NCI-H82 treated with DMSO at 0.1 percent for 48 hours (cell line): Measurements from ENCODE around the gene EXOC6.

Experiments
- DNase-seq: peaks from one replicate; lab custom pipeline; 2025; ENCODE audit not compliant: unreplicated experiment; lab: John Stamatoyannopoulos, UW

EXOC6 gene, protein sequence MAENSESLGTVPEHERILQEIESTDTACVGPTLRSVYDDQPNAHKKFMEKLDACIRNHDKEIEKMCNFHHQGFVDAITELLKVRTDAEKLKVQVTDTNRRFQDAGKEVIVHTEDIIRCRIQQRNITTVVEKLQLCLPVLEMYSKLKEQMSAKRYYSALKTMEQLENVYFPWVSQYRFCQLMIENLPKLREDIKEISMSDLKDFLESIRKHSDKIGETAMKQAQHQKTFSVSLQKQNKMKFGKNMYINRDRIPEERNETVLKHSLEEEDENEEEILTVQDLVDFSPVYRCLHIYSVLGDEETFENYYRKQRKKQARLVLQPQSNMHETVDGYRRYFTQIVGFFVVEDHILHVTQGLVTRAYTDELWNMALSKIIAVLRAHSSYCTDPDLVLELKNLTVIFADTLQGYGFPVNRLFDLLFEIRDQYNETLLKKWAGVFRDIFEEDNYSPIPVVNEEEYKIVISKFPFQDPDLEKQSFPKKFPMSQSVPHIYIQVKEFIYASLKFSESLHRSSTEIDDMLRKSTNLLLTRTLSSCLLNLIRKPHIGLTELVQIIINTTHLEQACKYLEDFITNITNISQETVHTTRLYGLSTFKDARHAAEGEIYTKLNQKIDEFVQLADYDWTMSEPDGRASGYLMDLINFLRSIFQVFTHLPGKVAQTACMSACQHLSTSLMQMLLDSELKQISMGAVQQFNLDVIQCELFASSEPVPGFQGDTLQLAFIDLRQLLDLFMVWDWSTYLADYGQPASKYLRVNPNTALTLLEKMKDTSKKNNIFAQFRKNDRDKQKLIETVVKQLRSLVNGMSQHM

DNA sequence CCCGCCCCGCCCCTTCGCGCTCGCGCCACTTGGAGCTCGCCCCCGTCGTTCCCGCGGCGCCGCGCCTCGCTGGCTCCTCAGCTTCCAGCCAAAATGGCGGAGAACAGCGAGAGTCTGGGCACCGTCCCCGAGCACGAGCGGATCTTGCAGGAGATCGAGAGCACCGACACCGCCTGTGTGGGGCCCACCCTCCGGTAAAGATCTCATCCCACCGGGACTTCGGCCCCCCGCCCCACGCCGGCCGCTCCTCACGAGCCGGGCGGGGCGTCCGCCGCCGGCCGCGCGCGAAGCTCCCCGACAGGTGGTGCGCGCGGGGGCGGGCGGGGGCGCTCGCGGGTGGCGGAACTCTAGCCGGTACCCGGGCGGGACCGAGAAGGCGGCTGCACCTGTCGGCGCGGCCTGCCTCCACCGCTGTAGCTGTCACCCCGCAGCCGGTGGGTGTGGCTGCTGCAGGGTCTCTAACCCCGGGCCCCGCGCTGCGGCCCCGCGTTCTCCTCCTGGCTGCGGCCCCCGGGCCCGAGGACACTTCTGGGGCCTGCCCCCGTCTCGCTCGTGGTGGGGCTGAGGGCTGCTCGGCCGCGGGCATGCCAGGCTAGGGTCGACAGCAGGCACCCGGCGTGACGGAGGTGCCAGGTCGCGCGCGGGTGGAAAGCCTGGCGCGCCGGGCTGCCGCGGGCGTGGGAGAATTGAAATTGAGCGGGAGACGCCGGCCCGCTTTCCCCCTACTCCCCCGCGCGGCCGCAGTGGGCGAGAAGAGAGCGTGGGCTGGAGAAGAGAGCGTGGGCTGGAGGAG lies at the start of gene EXOC6:
Gene EXOC6, plus strand, starts transcription at position 80 of the 793 bp plus-strand sequence. Its CDS starts 14 bp downstream, at position 94.
- peak; percentile 47 for DNase-seq

DNA sequence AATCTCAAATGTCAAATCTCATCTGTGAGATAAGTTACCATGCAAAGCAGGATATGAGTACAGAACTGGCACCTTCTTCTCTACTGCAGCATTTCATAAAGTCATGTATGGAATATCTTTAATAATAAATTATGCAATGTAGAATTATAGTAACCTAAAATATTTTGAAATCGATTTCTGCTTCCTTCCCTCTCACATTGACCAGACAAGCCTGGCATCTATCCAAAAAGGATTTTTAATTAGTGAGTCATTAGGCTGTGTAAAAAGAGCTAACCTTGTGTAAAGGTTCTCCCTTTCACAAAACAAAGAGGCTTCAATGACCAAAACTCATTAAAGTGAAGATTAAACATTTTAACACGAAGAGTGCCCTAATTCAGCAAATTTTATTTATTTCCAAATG lies 48.8 kb upstream of the EXOC6 start:
- no peak for DNase-seq

DNA sequence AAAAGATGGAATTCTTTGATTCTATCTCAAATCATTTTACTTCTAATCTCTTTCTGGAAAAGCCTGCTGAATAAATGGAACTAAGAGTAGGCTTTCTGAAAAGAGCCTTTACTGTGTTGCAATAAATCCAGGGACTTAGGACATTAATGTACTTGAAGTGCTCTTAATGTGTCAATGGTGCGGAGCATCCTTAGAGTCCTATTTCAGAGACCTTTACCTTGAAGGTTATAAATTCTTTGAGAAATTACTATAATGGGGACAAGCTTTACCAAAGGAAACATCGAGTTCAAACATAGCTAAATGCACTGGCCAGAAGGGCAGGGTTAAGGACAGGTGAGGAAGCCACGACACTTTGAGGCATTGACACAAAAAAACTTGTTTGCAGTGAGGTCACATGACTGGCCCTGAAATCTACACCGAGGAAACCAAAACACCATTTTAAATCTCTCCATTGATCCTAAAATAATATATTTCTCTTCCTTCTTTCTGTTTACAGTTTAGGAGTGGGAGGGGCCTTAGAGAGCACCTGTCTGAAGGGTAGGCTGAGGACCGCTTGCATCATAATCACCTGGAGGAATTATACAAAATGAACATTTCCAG lies 48.1 kb upstream of the EXOC6 start:
- DNase-seq, result no peak

DNA sequence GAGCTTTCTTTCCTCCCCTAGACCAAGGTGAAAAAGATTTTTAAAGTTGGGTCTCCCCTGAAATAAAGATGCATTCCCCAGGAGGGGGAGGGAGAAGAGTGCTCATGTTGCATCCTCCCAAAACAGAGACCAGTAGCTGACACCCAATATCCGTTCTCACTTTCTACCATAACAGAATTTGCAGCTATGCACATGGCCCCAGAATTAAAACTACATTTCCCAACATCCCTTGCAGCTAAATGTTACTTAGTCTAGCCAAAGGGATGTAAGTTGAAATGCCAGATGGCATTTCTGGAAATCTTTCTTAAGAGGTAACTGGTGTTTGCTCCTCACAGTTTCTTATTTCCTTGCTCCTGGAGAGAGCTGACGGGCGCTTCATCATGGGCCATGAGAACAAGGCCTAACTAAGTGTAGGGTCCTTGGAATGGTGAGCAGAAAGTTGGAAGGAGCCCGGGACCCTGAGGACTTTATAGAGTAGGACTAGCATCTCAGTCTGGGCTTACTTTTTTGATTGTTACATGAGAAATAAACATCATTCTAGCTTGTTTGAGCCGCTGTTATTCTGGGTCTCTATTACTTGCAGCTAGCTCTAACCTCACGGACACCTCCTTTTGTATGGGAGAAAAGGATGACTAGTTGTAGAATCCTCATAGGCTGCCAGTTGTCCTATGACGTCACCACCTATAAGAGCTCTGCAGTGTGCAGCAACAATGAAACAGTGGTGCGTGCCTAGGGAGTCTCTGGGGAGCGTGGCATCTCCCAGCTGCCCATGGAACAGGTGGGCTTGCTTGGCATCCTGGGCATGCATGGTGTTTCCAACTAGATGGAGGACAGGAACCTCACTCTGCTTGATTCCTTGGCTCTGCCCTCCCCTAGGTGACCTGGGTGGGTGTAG lies 46.1 kb upstream of the EXOC6 start:
- DNase-seq, result no peak

DNA sequence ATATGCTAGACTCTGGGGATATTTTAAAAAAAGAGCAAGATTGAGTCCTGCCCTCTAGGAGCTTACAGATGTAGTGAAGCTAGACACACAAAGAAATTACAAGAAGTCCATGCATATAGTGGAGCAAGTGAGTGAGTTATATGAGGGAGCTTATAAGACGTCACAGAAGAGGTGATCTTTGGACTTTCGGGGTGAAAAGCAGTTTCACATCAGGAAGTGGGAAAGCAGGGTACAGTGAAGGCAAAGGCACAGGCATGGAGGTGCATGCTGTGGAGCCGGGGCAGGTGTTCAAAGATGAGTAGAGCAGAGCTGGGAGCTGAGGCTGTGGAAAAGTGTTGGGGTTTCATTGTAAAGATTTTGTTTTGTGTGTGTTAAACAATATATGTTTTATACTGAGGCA lies 38.5 kb upstream of the EXOC6 start:
- no peak for DNase-seq

DNA sequence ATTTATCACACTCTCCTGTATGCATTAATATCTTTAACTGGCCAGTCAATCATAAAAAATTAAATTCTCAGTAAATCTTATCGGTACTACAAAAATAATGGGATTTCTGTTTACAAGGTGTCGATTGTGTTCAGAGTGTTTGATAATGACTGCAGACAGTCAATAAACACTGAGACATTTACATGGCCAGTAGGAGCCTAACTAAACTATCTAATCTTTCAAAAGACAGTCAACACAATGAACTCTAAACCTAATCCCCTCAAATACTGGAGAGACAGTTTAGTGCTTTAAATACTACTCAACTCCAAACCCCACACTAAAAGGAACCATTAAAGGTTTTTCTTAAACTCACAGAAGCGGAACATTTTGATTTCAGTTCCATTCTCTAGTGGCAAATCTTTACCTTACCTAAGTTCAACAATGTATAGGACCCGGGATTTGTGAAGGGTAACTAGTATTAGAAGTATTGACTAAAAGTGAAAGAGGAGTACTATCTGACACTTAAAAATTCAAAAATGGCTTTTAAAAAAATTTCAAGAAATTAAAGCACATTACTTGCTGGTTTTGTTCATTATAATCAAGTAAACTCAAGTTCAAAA lies 37.3 kb upstream of the EXOC6 start:
- DNase-seq, result peak; percentile 23

DNA sequence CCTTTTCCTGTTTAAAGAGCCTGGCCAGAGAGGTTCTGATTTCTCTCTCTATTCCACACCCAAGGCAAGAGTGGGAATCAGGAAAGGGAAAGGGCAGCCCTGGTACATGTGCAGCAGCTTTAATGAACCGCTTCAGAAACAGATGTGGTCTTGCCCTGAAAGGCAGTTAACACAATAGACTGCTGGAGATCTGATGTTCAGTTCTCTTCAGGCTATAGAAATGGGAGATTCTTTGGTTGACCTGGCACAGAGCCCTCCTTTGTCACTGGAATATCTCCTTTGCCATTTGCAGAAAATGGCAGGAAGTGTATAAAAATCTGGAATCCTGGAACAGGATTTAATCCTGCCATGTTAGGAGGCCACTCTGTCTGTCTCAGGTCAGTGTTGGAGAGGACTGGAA lies 36.3 kb upstream of the EXOC6 start:
- DNase-seq, result no peak

DNA sequence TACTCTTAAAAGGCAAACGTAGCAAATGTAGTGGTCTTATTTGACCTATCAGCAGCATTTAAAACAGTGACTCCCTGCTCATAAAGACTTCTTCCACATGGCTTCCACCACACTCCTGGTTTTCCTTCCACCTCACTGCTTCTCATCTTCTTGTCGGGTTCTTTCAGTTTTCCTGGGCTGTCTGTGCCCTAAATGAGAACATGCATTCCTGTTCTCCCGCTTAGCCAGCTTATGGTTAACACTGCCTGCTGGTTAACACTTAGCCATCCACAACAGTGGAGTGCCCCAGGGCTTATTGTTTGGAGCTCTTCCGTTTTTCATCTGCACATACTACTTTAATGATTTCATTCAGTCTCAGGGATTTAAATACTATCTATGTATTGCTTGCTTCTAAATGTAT lies 34.3 kb upstream of the EXOC6 start:
- no peak for DNase-seq

DNA sequence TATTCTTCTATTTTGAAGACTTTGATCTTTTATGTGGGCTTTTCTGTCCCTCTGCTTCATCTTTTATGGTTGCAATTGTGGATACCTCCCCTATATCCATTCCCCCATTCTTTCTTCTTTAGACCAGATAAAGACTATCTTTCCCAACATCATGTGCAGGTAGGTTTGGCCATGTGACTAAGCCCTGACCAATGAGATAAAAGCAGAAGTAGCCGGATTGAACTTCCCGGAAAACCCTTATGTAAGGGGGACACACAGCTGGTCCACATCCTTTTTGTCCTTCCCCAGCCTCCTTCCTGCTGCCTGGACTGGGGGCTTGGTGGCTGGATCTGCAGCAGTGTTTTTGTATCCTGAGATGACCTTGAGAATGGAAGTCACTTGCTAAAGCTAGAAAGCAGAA lies 33.5 kb upstream of the EXOC6 start:
- no peak for DNase-seq

DNA sequence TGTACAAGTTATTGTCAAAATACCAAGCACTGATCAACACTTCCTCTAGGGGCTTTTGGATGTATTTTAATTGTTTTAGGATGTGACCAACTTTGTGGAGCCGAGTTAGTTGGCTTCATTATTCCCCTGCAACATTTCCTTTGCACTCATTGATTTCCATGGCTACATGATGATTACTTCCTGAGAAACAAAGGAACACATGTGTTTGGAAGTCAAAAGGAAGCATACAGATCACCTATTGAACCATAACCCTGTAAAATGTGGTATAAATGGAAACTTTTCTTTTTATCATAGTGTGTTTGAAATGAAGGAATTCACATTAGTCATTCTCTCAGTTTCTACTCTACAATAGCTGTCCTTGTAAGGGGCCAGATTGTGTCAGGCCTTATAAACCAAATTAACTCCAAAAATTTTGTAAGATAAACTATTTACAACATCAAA lies 32.2 kb upstream of the EXOC6 start:
- no peak for DNase-seq

DNA sequence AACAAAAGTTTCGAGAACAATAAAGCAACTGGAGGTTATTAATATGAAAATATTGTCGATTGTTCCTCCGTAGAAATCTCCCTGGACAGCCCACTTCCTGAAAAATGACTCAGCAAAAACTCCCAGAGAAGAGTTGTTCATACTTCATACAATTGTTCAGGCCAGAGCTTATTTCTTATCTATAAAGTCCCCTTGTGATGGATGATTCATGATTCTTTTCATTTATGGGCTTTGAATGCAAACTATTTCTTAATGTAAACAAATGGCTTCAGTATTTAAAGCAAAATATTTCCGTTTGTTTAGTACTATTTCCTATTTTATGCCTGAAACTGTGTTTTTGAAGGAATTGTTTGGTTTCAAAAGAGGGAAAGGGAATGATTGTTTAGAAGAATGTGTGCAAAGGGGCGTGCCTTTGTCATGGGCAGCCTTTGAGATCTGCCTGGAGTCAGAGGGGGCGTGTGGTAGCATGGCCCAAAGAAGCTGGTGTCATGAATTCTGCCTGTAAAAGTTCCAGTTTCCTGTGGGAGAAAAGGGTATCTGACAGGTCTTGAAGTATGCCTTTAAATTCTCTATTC lies 26.2 kb upstream of the EXOC6 start:
- DNase-seq, result no peak

DNA sequence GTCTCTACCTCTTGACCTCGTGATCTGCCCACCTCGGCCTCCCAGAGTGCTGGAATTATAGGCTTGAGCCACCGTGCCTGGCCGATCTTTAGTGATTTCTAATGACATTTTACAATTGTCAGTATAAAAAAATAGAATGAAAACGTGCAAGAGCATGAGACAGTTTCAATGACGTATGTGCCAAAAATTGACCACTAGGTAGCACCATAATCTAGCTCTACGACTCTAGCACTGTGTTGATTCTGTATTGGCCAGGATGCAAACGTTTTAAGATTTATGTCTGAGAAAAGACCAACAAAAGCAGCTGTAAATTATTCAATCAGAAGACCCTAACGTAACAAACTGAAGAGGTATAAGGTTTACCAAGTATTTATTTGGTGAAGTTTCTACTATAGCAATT lies 25.4 kb upstream of the EXOC6 start:
- DNase-seq, result no peak

DNA sequence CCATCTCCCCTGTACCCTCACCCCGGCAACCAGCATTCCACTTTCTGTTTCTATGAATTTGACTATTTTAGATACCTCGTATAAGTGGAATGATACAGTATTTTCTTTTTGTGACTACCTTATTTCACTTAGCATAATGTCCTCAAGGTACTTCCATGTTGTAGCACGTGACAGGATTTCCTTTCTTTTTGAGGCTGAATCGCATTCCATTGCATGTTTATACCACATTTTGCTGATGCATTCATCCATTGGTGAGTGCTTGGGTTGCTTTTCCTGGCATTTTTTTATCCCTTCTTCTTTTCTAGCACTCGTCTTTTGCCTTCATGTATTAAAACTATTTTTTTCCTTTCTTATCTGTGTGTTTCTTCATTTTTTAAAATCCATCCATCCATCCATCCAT lies 22.3 kb upstream of the EXOC6 start:
- no peak for DNase-seq

DNA sequence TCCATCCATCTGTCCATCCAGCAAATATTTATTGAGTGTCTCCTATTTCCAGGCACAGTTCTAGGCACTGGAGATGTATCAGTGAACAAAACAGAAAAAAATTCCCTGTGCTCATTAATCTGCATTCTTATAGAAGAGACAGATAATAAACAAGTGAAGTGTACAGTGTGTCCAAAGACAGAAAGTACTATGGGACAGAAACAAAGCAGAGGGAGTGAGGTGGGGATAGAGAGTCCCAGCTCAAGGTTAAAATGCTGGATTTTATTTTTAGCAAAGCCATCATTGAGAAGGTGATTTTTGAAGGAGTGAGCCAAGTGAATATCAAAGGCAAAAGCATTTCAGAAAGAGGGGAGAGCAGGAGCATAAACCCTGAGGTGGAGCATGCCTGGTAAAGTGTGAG lies 21.8 kb upstream of the EXOC6 start:
- no peak for DNase-seq

DNA sequence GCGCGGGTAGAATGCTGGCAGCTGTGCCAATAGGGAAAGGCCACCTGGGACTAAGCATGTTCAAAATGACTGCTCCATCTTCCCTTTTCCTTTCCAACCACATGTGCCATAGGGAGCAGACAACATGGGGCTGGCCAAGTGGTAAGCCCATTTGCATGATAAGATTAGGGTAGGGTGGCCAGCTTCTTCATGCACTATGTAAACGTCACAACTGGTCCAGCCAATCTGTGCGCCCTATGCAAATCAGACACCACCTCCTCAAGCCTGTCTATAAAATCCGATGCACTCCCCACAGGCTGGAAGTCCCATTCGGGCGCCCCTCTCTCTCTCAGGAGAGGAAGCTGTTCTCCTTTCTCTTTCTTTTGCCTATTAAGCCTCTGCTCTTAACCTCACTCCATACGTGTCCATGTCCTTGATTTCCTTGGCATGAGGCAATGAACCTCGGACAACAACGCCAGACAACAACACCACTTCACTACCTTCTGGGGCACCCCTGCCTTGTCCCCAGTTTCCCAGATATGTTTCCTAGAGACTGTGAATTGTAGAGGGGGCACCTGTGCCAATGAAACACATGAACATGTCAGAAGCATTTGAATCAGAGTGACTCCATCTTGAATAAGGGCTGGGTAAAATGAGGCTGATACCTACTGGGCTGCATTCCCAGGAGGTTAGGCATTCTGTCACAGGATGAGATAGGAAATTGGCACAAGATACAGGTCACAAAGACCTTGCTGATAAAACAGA lies 19.1 kb upstream of the EXOC6 start:
- DNase-seq, result peak; percentile 75

DNA sequence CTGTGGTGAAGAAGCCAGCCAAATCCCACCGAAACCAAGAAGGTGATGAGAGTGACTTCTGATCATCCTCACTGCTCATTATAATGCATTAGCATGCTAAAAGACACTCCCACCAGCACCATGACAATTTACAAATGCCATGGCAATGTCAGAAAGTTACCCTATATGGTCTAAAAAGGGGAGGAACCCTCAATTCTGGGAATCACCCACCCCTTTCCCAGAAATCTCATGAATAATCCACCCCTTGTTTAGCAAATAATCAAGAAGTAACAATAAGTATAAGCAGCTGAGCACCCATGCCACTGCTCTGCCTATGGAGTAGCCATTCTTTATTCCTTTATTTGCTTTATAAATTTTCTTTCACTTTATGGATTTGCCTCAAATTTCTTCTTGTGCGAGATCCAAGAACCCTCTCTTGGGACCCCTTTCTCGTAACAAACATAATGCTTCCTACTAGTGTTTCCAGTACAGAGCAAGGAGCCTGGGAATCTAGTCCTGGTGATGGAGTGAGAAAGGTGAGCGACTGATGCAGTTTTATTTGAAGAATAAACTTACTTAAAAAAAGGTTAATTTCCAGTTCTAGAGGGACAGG lies 18.4 kb upstream of the EXOC6 start:
- DNase-seq, result no peak

DNA sequence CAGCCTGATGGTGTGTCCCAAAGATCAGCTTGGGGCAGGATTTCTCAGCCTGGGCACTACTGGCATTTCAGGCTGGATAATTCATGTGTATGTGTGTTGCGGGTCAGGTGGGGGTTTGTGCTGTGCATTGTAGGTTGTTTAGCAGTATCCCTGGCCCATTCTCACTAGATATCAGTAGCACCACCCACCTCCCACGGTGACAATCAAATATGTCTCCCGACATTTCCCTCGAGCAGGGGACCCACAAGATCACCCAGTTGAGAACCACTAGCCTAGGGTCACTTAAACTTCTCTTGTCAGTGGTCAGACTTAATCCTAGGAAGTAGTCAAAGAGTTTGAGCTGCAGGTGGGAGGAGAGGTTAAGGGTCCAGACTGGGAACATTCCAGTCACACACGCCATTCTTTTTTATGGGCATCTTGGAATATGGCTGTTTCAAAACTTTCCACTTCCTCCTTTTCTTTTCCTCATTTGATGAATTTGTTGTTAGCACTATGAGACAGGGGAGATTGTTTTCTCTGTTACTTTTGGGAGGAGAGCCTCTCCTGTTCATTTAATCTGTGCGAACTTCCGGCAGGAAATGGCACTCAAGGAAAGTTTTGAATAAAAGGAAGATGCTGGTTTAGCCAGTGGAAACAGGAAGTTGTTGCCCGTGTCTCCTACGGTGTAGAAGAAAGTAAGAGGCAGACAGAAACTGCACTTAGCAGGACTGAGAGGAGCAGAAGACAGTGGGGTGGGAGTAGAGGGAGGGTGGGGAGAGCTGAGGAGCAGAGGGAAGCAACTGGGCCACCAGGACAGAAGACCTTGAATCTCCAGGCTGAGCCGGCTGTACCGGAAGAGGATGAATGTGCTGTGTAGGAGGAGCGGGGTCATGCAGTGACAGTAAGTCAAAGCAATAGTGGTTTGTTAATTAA lies 17.6 kb upstream of the EXOC6 start:
- no peak for DNase-seq
